ENCODE results near the gene RAB27B.

GRCh38 chr18:54835944-54836343 lies 7.7 kb downstream of the RAB27B start:
- TF ChIP-seq POLR2AphosphoS5 (IDR thresholded peaks at IDR 0.05; ENCODE audit: low read depth) (no peak), CTCF (IDR thresholded peaks at IDR 0.05; ENCODE audit: insufficient read depth, low read length) (no peak), GABPA (IDR thresholded peaks at IDR 0.05; ENCODE audit: low read depth) (no peak)
- TF ChIP-seq, protein P1, sequence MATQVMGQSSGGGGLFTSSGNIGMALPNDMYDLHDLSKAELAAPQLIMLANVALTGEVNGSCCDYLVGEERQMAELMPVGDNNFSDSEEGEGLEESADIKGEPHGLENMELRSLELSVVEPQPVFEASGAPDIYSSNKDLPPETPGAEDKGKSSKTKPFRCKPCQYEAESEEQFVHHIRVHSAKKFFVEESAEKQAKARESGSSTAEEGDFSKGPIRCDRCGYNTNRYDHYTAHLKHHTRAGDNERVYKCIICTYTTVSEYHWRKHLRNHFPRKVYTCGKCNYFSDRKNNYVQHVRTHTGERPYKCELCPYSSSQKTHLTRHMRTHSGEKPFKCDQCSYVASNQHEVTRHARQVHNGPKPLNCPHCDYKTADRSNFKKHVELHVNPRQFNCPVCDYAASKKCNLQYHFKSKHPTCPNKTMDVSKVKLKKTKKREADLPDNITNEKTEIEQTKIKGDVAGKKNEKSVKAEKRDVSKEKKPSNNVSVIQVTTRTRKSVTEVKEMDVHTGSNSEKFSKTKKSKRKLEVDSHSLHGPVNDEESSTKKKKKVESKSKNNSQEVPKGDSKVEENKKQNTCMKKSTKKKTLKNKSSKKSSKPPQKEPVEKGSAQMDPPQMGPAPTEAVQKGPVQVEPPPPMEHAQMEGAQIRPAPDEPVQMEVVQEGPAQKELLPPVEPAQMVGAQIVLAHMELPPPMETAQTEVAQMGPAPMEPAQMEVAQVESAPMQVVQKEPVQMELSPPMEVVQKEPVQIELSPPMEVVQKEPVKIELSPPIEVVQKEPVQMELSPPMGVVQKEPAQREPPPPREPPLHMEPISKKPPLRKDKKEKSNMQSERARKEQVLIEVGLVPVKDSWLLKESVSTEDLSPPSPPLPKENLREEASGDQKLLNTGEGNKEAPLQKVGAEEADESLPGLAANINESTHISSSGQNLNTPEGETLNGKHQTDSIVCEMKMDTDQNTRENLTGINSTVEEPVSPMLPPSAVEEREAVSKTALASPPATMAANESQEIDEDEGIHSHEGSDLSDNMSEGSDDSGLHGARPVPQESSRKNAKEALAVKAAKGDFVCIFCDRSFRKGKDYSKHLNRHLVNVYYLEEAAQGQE (IDR thresholded peaks at IDR 0.05; ENCODE audit: insufficient replicate concordance, low read depth): no peak
